ENCODE measurements around the gene ZNF385A.

DNA sequence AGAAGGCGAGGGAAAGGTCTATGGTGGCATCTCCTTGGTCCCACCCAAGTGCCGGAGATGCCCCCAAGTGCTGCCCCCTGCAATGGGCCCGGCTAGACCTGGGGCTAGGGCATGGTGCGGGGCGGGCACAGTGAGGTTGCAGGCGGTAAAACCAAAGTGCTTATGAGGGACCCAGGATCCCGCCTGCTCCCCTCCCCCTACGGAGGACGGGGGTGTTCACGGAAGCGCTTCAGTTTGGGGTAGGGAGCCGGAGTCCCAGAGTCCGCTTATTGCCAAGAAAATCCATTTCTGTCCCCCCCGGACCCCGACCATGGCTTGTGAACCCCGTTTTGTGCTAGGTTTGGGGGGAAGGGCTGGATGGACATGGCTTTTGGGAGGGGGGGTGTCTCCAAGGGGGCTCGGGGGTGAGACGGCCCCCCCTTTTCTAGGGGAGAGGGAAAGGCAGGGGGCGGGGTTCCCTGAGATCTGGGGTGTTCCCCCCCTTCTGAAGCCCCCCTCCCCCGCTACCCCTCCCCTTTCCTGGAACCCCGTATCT is 14.9 kb downstream of the ZNF385A start:
- no peak for TF ChIP-seq POLR2AphosphoS5 (IDR thresholded peaks at IDR 0.05; ENCODE audit: insufficient read depth, low read depth, low read length)
- no peak for TF ChIP-seq POLR2A (IDR thresholded peaks at IDR 0.05; ENCODE audit: low read depth, low read length)
- TF ChIP-seq, protein P1, sequence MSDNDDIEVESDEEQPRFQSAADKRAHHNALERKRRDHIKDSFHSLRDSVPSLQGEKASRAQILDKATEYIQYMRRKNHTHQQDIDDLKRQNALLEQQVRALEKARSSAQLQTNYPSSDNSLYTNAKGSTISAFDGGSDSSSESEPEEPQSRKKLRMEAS (IDR thresholded peaks at IDR 0.05; ENCODE audit: insufficient read depth, insufficient read length) = no peak
- TF ChIP-seq, protein P2, sequence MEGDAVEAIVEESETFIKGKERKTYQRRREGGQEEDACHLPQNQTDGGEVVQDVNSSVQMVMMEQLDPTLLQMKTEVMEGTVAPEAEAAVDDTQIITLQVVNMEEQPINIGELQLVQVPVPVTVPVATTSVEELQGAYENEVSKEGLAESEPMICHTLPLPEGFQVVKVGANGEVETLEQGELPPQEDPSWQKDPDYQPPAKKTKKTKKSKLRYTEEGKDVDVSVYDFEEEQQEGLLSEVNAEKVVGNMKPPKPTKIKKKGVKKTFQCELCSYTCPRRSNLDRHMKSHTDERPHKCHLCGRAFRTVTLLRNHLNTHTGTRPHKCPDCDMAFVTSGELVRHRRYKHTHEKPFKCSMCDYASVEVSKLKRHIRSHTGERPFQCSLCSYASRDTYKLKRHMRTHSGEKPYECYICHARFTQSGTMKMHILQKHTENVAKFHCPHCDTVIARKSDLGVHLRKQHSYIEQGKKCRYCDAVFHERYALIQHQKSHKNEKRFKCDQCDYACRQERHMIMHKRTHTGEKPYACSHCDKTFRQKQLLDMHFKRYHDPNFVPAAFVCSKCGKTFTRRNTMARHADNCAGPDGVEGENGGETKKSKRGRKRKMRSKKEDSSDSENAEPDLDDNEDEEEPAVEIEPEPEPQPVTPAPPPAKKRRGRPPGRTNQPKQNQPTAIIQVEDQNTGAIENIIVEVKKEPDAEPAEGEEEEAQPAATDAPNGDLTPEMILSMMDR (IDR thresholded peaks at IDR 0.05; ENCODE audit: extremely low read depth in 1 of 2, insufficient read depth in 1 of 2, low read depth in 1 of 2, low read length in 2 of 2) = no peak
- no peak for TF ChIP-seq EZH2 (IDR thresholded peaks at IDR 0.05; ENCODE audit: borderline replicate concordance, low read depth, low read length, severe bottlenecking)
- no peak for TF ChIP-seq FOS (IDR thresholded peaks at IDR 0.05; ENCODE audit: borderline replicate concordance, insufficient read depth, low read length)
- no peak for TF ChIP-seq MYC (IDR thresholded peaks at IDR 0.05; ENCODE audit: low read depth, low read length)

All from endothelial cell of umbilical vein (primary cell).